ENCODE measurements around the gene HMGCS2.

The HMGCS2 gene

DNA sequence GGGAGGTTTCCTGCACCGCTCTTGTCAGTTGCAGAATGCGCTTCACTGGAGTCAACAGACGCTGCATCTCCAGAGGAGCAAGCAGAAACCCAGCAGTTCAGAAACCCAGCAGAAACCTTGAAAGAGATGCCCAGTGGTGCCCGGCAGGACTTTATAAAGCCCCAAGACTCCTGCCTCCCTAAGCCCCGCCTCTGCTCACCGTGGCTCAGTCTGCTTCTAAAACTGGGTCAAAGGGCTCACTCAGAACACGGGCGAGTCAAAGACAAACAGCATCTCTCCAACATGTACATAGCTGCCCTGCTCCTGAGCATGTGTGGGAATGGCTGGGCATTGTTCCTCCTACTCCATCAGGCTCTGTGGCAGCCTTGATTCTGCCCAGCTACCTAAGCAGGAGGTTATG, at the start of gene HMGCS2:
TSS of gene HMGCS2 (minus strand) at position 128 of the 400 bp plus-strand sequence. CDS start at position 67, 61 bp downstream.
- no peaks in the 10 kb centered on the region for H3K9me3 Mint-ChIP-seq
- H3K36me3 Mint-ChIP-seq, result no peaks in the 10 kb centered on the region
- no peak within 1 kb of the TSS for H3K4me3 Mint-ChIP-seq
- no peaks in the 10 kb centered on the region for H3K4me1 Mint-ChIP-seq
- no peak within 1 kb of the TSS for H3K27ac Mint-ChIP-seq
- H3K27me3 Mint-ChIP-seq, result peaks cover 9% of the 10 kb centered on the region
- peak; percentile 31 for ATAC-seq

DNA sequence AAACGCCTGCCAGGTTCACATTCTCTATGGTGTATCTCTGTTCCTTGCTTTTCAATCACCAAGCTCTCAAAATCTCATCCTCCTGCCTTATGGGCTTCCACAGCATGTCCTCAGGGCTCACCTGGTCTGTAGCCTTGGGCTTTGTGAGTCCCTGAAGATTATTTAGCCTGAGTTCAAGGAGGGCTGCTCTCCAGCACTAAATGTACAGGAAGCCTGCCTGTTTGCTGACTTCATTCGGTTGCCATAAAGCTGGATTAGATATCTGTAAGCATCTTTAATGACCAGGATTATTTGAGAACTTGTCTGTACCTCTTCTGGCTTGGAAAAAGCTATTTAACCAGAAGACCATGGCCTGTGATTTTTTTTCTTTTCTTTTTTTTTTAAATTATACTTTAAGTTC, 49.5 kb upstream of the HMGCS2 start:
- Mint-ChIP-seq H3K9me3 (peaks cover 3% of the 10 kb centered on the region), H3K4me1 (peaks cover 11% of the 10 kb centered on the region), H3K27ac (no peak overlapping the region), H3K27me3 (peaks cover 21% of the 10 kb centered on the region), H3K36me3 (no peaks in the 10 kb centered on the region), H3K4me3 (no peak overlapping the region)
- ATAC-seq, result no peak

DNA sequence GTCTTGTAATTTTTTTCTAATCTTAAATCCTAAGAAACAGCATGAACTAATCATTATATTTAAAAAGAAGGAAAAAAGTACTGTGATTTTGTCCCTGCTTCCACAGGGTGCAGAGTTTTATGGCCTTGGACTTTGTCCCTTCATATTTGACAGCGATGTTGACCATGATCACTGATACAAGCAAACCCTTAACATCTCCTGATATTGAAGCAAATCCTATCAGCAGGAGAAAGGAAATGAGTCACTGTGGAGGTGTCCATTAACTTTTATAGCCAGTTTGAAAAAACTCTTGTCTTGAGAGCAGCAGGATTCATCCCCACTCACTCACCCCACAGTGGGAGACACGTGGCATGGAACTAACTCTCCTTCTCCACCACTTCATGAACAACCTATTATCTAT, 47.7 kb upstream of the HMGCS2 start:
- no peak for ATAC-seq
- H3K27ac Mint-ChIP-seq, result no peak overlapping the region
- H3K9me3 Mint-ChIP-seq, result peaks cover 3% of the 10 kb centered on the region
- peaks cover 11% of the 10 kb centered on the region for H3K4me1 Mint-ChIP-seq
- H3K36me3 Mint-ChIP-seq, result no peaks in the 10 kb centered on the region
- peaks cover 8% of the 10 kb centered on the region for H3K27me3 Mint-ChIP-seq
- no peak overlapping the region for H3K4me3 Mint-ChIP-seq

DNA sequence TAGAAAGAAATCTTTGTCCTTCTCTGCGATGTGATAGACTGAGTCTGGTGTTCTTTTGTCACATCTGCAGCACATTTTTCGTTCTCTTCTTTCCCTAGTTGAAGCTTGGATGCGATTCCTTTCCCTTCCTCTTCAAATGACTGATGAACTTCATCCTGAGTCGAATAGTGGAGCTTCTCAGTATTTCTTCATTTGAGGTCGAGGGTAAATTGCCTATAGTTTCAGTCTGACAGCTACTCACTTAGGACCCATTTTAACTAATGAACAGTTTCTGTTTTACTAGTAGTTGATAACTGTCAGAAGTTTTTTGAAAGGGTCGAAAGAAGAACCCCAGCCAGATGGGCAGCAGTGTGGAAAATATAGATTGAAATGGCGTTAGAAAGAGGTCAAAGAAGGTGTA, 47.2 kb upstream of the HMGCS2 start:
- Mint-ChIP-seq H3K4me1 (peaks cover 11% of the 10 kb centered on the region), H3K27me3 (peaks cover 8% of the 10 kb centered on the region), H3K36me3 (no peaks in the 10 kb centered on the region), H3K4me3 (no peak overlapping the region), H3K27ac (no peak overlapping the region), H3K9me3 (peaks cover 3% of the 10 kb centered on the region)
- no peak for ATAC-seq

DNA sequence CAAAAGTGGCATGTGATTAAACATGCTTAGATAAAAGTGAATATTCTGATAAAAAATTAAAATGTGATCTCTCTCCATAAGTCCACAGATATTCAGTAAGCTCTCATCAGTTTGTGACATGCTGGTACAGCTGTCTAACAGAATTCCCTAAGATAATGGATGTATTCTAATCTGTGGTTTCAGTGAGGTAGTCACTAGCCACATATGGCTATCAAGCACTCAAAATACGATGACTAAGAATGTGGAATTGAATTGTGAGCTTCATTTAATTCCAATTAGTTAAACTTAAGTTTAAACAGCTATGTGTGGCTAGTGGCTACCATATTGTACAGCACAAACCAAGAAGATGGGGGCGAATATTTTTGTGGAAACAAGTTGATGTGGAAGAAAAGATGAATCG, 46.7 kb upstream of the HMGCS2 start:
- H3K27me3 Mint-ChIP-seq, result peaks cover 8% of the 10 kb centered on the region
- no peak for ATAC-seq

DNA sequence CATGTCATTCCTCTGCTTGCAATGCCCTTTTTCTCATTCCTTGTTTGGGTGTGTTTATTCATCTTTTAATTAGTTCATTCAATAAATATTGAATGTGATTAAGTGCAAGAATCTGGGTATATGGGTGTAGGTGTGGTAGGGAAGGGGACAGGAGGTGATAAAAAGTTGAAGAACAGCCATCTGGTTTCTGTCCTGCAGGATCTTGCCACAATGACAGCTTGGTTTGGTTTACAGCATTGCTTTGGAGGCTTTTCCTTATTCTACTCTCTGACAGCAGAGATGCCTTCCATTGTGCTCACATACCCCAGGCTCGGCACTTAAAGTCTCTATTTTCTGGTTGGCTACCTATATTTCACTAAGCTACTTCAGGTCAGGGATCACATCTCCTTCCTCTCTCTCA, 45.6 kb upstream of the HMGCS2 start:
- ATAC-seq, result no peak
- no peak overlapping the region for H3K4me3 Mint-ChIP-seq

More for the DNA sequence above, 46.7 kb upstream of the HMGCS2 start:
- Mint-ChIP-seq H3K27ac (no peak overlapping the region), H3K4me1 (peaks cover 11% of the 10 kb centered on the region), H3K4me3 (no peak overlapping the region), H3K9me3 (peaks cover 3% of the 10 kb centered on the region), H3K36me3 (no peaks in the 10 kb centered on the region)

DNA sequence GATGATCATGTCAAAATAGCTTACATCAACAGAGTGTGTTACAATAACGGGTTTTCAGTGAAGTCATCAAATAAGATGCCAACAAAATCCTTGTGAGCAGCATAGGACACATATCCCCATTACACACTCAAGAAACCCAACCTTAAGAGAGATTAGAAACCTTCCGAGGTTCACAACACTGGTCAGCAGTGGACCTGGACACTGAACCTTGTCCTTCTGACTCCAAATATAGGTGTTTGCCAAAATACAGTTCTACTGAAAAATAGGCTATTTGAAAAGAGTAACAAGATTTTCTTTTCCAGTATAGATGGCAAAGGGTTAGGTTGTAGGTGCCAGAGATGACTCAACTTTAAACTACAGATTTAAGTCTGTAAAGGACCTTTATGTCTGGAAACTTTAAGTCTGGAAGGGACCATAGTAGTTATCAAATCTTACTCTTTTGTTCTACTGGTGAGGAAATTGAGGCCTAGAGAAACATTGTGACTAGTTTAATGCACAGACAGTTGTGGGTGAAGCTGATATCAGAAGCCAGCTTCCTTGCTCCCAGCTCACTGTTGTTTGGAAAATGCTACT, 43.4 kb upstream of the HMGCS2 start:
- H3K4me3 Mint-ChIP-seq, result no peak overlapping the region
- ATAC-seq, result no peak
- no peaks in the 10 kb centered on the region for H3K9me3 Mint-ChIP-seq
- no peaks in the 10 kb centered on the region for H3K27me3 Mint-ChIP-seq
- H3K4me1 Mint-ChIP-seq, result peaks cover 11% of the 10 kb centered on the region
- no peaks in the 10 kb centered on the region for H3K36me3 Mint-ChIP-seq
- no peak overlapping the region for H3K27ac Mint-ChIP-seq

More for the DNA sequence above, 45.6 kb upstream of the HMGCS2 start:
- Mint-ChIP-seq H3K27ac (no peak overlapping the region), H3K4me1 (peaks cover 11% of the 10 kb centered on the region), H3K27me3 (no peaks in the 10 kb centered on the region), H3K9me3 (no peaks in the 10 kb centered on the region), H3K36me3 (no peaks in the 10 kb centered on the region)

DNA sequence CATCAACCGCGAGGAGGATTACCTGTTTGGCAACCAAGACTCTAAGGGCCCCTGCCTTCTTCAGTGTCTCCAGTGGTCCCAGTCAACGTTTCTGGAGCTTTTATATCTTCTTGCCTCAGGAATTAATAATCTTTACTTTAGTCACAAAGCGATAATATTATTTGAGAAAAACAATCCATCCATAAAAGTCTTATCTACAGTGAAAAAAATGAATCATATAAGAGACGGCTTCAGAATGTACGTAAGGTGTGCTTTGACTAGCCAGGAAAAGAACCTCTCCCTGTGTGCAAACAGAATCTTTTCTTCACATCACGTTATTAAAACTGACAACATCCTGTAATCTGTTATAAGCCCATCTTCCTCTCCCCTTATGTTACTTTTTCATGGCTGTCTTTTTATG, 42.7 kb upstream of the HMGCS2 start, which contains the start of gene REG4:
TSS of gene REG4 (minus strand) at position 74 of the 400 bp plus-strand sequence. CDS start 2,691 bp downstream, outside the sequence.
- no peaks in the 10 kb centered on the region for H3K36me3 Mint-ChIP-seq
- peaks cover under 1% of the 10 kb centered on the region for H3K27me3 Mint-ChIP-seq
- H3K9me3 Mint-ChIP-seq, result no peaks in the 10 kb centered on the region
- no peak for ATAC-seq
- no peak within 1 kb of the TSS for H3K27ac Mint-ChIP-seq
- H3K4me1 Mint-ChIP-seq, result peaks cover 11% of the 10 kb centered on the region
- no peak within 1 kb of the TSS for H3K4me3 Mint-ChIP-seq

DNA sequence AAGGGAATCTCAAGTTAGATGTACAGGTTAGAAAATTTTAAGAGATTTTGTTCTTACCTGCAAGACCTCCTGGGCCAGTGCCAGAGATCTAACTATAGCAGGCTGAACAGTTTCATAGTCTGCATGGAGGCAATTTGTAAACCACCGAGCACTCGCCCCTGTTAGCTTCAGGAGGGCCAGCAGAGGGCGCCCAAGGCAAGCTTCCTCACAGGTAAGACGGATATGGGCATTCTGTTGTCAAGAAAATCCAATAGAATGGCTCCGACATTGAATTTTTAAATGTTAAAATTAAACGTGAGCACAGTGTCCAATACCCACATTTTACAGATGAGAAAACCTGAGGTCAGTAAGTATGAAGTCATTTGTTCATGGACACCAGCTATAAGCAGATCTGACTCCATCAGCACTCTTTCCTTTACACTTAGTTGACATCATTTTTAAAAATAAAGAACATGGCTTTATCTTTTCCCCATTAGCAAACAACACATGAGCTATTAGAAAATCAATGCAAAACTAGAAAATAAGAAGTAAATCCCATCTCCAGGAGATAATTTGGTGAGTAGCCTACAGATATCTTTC, 40.4 kb upstream of the HMGCS2 start:
- H3K27me3 Mint-ChIP-seq, result peaks cover 13% of the 10 kb centered on the region
- peak; percentile 69 for ATAC-seq
- no peaks in the 10 kb centered on the region for H3K4me1 Mint-ChIP-seq
- no peak overlapping the region for H3K4me3 Mint-ChIP-seq
- no peaks in the 10 kb centered on the region for H3K36me3 Mint-ChIP-seq
- H3K27ac Mint-ChIP-seq, result no peak overlapping the region
- no peaks in the 10 kb centered on the region for H3K9me3 Mint-ChIP-seq

DNA sequence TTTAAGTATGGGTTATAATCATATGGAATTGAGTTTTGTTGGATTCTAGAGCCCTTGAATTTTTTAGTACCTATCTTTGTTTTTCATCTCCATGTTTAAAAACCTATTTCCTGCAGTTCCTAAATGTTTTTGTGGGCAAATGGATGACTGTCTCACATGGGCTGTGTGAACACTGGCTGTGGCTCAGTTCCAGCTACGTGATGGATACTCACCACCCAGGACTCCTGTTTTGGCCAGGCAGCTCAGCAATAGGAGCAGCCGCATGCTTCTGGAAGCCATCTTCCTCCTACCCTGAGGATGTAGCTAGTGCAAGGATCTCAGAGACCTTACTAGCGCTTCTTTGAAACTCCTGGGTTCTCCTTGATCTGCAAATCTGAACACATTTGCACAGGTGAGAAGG, 39.8 kb upstream of the HMGCS2 start:
- no peaks in the 10 kb centered on the region for H3K36me3 Mint-ChIP-seq
- H3K27ac Mint-ChIP-seq, result no peak overlapping the region

DNA sequence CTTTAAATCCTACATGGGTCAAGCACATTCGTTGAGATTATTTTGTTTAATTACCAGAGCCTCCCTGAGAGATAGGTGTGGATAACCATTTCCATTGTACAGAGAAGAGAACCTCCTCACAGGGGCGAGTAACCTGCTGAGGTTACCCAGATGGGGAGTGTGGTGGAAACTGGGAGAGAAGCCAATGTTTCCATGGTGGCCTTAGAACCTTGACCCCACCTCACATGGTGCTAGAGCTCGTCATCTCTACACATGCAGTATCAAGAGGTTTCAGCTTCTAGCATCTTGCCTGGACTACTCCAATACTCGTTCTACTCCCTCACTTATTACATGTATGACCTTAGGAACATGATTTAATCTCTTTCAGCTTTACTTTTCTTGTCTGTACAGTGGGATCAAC, 37.8 kb upstream of the HMGCS2 start:
- Mint-ChIP-seq H3K4me3 (no peak overlapping the region), H3K36me3 (no peaks in the 10 kb centered on the region), H3K27ac (no peak overlapping the region), H3K9me3 (no peaks in the 10 kb centered on the region), H3K4me1 (no peaks in the 10 kb centered on the region), H3K27me3 (peaks cover 13% of the 10 kb centered on the region)
- ATAC-seq, result no peak

More for the DNA sequence above, 39.8 kb upstream of the HMGCS2 start:
- H3K9me3 Mint-ChIP-seq, result no peaks in the 10 kb centered on the region
- no peak overlapping the region for H3K4me3 Mint-ChIP-seq
- no peaks in the 10 kb centered on the region for H3K4me1 Mint-ChIP-seq
- no peak for ATAC-seq
- H3K27me3 Mint-ChIP-seq, result peaks cover 13% of the 10 kb centered on the region

DNA sequence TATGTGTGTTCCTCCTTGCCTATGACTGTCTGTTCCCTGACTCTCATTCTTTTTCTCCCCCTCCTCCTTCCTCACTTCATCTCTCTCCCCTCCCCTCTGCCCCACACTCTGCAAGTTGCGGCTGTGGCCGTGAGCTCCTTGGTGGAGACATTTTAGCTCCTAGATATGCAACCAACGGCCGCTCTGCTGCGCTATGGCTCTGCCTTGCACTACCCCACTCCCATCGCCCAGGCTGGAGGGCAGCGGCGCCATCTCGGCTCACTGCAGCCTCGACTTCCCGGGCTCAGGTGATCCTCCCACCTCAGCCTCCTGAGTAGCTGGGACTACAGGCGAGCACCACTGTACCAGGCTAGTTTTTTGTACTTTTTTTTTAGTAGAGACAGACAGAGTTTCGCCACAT, 37.0 kb upstream of the HMGCS2 start:
- Mint-ChIP-seq H3K27me3 (peaks cover 13% of the 10 kb centered on the region), H3K4me1 (no peaks in the 10 kb centered on the region), H3K4me3 (no peak overlapping the region), H3K27ac (no peak overlapping the region), H3K36me3 (no peaks in the 10 kb centered on the region), H3K9me3 (no peaks in the 10 kb centered on the region)
- ATAC-seq, result no peak

DNA sequence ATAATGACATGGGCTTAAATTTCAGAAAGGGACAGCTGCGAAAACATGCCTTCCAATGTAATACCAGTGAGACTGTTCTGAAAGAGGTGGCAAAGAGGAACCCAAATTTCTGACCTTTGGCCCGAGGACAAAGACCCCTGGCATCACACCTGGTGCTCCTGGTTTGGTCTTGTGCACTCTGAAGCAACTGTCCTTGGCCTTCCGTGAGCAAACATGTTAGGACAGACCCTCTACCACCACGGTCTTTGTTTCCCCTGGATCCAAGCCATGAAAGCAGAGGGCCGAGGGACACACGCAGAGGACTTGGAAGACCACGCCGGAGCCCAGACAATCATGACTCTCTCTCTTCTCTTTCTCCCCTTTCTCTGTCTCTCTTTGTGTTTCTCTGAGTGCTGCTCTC, 36.5 kb upstream of the HMGCS2 start:
- Mint-ChIP-seq H3K4me3 (no peak overlapping the region), H3K27ac (no peak overlapping the region), H3K36me3 (no peaks in the 10 kb centered on the region), H3K4me1 (no peaks in the 10 kb centered on the region), H3K9me3 (no peaks in the 10 kb centered on the region), H3K27me3 (peaks cover 13% of the 10 kb centered on the region)
- ATAC-seq, result no peak

DNA sequence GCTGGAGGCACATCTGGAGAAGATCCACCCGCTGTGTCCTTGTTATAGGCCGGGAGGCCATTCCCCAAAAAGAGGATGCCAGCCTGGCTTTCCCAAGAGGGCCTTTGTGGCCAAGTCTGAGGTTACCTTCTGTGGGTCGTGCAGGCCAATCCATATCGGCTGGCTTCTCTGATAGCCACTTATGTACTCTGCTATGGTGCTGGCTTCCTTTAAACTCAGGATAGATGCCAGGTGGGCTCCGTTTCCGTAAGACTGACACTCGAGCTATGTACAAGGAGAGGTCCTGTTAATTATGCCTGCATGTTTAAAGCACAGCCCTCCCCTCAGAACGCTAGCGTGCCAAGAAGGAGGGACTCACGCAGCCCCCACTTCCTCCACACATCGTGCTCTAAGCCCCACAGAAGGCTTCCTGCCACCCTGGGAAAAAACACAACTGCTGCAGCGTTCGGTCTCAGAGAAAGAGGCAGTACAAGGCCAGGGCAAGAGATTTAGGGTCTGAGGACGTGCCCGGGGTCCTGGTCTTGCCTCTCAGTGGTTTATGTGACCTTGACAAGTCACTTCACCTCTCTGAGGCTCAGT, 31.0 kb upstream of the HMGCS2 start:
- Mint-ChIP-seq H3K4me1 (peaks cover 7% of the 10 kb centered on the region), H3K9me3 (no peaks in the 10 kb centered on the region), H3K36me3 (no peaks in the 10 kb centered on the region), H3K4me3 (no peak overlapping the region), H3K27me3 (no peaks in the 10 kb centered on the region), H3K27ac (no peak overlapping the region)
- no peak for ATAC-seq

DNA sequence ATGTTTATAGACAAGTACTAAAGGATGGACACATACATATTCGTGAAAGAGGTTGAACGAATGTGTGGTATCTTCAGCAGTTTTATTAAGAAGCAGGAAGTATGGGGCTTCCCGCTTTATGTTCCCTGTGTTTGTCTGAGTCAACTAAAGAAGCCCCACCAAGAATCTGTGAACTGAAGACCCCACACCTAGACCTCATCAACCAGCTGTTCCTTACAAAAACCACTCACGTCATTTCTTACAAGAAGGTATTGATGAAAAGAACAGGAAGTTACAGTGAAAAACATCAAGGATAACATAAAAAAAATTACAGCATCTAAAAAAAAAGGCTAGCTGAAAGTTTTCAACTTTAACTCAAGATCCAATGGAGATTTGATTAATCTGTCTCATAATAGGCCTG, 30.3 kb upstream of the HMGCS2 start:
- no peak for ATAC-seq
- no peak overlapping the region for H3K27ac Mint-ChIP-seq
- H3K4me3 Mint-ChIP-seq, result no peak overlapping the region
- H3K27me3 Mint-ChIP-seq, result no peaks in the 10 kb centered on the region
- peaks cover 7% of the 10 kb centered on the region for H3K4me1 Mint-ChIP-seq
- H3K9me3 Mint-ChIP-seq, result no peaks in the 10 kb centered on the region
- no peaks in the 10 kb centered on the region for H3K36me3 Mint-ChIP-seq

DNA sequence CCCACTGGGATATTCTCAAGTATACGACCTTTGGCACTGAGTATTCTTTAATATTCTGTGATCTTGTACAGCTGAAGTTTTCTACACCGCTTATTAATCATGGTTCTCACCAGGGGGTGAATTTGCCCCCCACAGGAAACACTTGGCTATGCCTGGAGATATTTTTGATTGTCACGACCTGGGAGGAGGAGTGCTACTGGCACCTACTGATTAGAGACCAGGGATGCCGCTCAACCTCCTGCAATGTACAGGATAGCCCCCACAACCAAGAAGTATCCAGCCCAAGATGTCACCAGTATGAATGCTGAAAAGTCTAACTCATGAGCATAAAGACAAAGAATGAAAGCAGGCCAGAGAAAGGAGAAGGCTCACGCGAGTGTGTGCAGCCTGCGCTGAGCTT, 28.9 kb upstream of the HMGCS2 start:
- Mint-ChIP-seq H3K36me3 (no peaks in the 10 kb centered on the region), H3K4me1 (peaks cover 7% of the 10 kb centered on the region), H3K27ac (peak overlapping the region; percentile 42), H3K4me3 (no peak overlapping the region), H3K9me3 (no peaks in the 10 kb centered on the region), H3K27me3 (peaks cover 7% of the 10 kb centered on the region)
- ATAC-seq, result no peak

All from stimulated activated memory B cell treated with anti-CD40 and anti-IgM and Interleukin-4, amounts not matched to agents 10 μg/mL and 1 μg/mL and 100 μg/mL, for 72 hours (primary cell).